Sigmoid colon (tissue), 7 donors: ENCODE data around the gene BAHD1. TPM values are rescaled to one million over a fixed set of nuclear protein-coding genes. Genes with fewer than 3 reads are reported as not detected.

Source experiments
- DNase-seq: peaks from one replicate; pipeline ENCODE4 v3.0.0-alpha.2; 2019
- H3K27ac ChIP-seq, 4 donors: fragments of 200-600 bp; sonication (generic); one replicate each; pipeline ENCODE4 v1.5.1; 2016 to 2019; ENCODE audit warnings: mild to moderate bottlenecking in 1 of 4
- H3K27me3 ChIP-seq, 3 donors: fragments of 200-600 bp; sonication (generic); one replicate each; pipeline ENCODE4 v1.5.1; 2019; ENCODE audit warnings: mild to moderate bottlenecking in 1 of 3
- H3K36me3 ChIP-seq, 4 donors: fragments of 200-600 bp; sonication (generic); one replicate each; pipeline ENCODE4 v1.5.1; 2016 to 2019
- H3K4me1 ChIP-seq, 4 donors: fragments of 200-600 bp; sonication (generic); one replicate each; pipeline ENCODE4 v1.5.1; 2017 to 2019
- H3K4me3 ChIP-seq, 4 donors: fragments of 200-600 bp; sonication (generic); one replicate each; pipeline ENCODE4 v1.5.1; 2017 to 2019; ENCODE audit warnings: mild to moderate bottlenecking in 2 of 4, moderate library complexity in 1 of 4
- H3K9me3 ChIP-seq, 4 donors: fragments of 200-600 bp in 3 of 4; sonication (generic) in 3 of 4; one replicate each; pipeline versions ENCODE4 v1.5.1 to v1.6.1; 2013 to 2019
- EP300 ChIP-seq, 4 donors: sonication (generic); formaldehyde crosslinking; IDR thresholded peaks; one replicate each; pipeline ENCODE4 v1.6.1; 2017; ENCODE audit warnings: antibody characterized with exemption in 4 of 4
- POLR2A ChIP-seq, 2 donors: fragments of 450-650 bp; IDR thresholded peaks; one replicate each; pipeline ENCODE4 v1.6.1; 2016; ENCODE audit warnings: antibody characterized with exemption in 2 of 2, mild to moderate bottlenecking in 2 of 2, moderate library complexity in 2 of 2
- POLR2AphosphoS5 ChIP-seq, 4 donors: sonication (generic); formaldehyde crosslinking; IDR thresholded peaks; one replicate each; pipeline ENCODE4 v1.6.1; 2017; ENCODE audit warnings: antibody characterized with exemption in 4 of 4
- WGBS, 2 donors: extraction: QIAGEN DNeasy Blood & Tissue Kit; methylation state at CpG; one replicate each; pipeline ENCODE4 v1.1.7; 2013; 5-methylcytosine and 5-hydroxymethylcytosine counted together
- intact Hi-C: fragments of 100-400 bp; cut with DNase I; formaldehyde crosslinking; loops from one replicate; pipeline ENCODE4 v1.15.1; 2023
- polyA plus RNA-seq, 3 donors: library from polyadenylated mRNA; stranded (reverse); fragments of 200-250 nt; gene quantifications; one replicate each; pipeline ENCODE4 v1.2.3, GENCODE V29; 2013
- total RNA-seq, 4 donors: library from RNA; depleted of rRNA; stranded (reverse); fragments of >200 nt; gene quantifications; one replicate each; pipeline ENCODE4 v1.1.0, GENCODE V29; 2016
- TF ChIP-seq, protein P1 (sequence below), 4 experiments: fragments of 450-650 bp in 3 of 4; fragments of 200-600 bp in 1 of 4; IDR thresholded peaks; one replicate each; pipeline ENCODE4 v1.5.1; 2016 to 2019; ENCODE audit warnings: antibody characterized with exemption in 4 of 4, mild to moderate bottlenecking in 3 of 4, moderate library complexity in 2 of 4
- donor health status: healthy with polysubstance abuse.
- donor health status: Bipolar disorder and iron deficiency.
- donor health status: healthy.

Gene BAHD1
- total and polyA plus RNA-seq, 7 donors: 7.7 to 20.2 (median 9.6) TPM

DNA sequence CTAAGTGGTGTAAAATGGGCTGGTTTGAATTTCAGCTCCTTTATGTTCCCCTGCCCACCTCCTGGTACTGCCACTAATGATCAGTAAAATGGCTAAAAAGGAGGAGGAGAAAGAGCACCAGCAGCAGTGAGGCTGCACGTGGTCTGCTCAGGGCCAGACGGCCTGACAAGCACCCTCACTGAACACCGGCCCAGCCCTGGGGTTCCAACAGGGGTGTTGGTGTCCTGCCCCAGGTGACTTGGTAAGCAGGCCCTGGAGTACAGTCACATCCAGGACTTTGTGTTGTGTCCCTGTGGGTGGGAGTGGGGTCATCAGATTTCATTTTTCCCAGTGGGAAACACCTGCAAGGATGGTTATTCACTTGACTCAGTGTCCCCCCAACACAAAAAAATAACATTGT is 5.4 kb downstream of the BAHD1 start:
- peaks cover 0 to 49% (median 34%) of the 10 kb centered on the region in 4 donors for H3K4me1 ChIP-seq
- H3K27ac ChIP-seq: peak overlapping the region in 2 of 4 donors; percentile 11 to 12
- DNase-seq: no peak
- H3K4me3 ChIP-seq: no peak overlapping the region
- intact Hi-C loops: no loop called here
- 84% methylated on average over 3 of the region's 3 CpGs for WGBS, 2 donors
- TF ChIP-seq EP300 (IDR thresholded peaks at IDR 0.05): no peak
- TF ChIP-seq, protein P1, sequence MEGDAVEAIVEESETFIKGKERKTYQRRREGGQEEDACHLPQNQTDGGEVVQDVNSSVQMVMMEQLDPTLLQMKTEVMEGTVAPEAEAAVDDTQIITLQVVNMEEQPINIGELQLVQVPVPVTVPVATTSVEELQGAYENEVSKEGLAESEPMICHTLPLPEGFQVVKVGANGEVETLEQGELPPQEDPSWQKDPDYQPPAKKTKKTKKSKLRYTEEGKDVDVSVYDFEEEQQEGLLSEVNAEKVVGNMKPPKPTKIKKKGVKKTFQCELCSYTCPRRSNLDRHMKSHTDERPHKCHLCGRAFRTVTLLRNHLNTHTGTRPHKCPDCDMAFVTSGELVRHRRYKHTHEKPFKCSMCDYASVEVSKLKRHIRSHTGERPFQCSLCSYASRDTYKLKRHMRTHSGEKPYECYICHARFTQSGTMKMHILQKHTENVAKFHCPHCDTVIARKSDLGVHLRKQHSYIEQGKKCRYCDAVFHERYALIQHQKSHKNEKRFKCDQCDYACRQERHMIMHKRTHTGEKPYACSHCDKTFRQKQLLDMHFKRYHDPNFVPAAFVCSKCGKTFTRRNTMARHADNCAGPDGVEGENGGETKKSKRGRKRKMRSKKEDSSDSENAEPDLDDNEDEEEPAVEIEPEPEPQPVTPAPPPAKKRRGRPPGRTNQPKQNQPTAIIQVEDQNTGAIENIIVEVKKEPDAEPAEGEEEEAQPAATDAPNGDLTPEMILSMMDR (IDR thresholded peaks at IDR 0.05): no peak
- TF ChIP-seq POLR2A (IDR thresholded peaks at IDR 0.05): no peak
- TF ChIP-seq POLR2AphosphoS5 (IDR thresholded peaks at IDR 0.05): no peak
- no peaks in the 10 kb centered on the region for H3K27me3 ChIP-seq
- H3K9me3 ChIP-seq: no peaks in the 10 kb centered on the region
- no peaks in the 10 kb centered on the region for H3K36me3 ChIP-seq

DNA sequence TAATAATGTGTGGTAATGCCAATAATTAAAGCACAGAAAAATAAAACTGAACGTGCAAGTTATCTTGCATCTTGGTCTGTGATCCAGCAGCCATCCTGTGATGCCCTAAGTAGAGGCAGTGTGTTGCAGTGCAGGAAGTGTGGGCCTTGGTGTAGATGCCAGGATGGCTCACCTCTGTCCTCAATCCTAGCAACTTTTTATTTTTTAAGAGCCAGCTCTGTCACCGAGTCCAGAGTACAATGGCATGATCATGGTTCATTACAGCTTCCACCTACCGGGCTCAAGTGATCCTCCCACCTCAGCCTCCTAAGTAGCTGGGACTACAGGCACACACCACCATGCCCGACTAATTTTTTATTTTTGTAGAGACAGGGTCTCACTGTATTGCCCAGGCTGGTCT is 7.6 kb downstream of the BAHD1 start:
- Histone ChIP-seq H3K4me1 (peaks cover 0 to 33% (median 18%) of the 10 kb centered on the region in 4 donors), H3K4me3 (no peak overlapping the region), H3K27me3 (no peaks in the 10 kb centered on the region), H3K36me3 (no peaks in the 10 kb centered on the region), H3K27ac (no peak overlapping the region), H3K9me3 (no peaks in the 10 kb centered on the region)
- intact Hi-C loops: no loop called here
- DNase-seq: no peak
- no peak for TF ChIP-seq POLR2A (IDR thresholded peaks at IDR 0.05)
- 64 to 91% methylated on average over 4 of the region's 4 CpGs for WGBS, 2 donors

DNA sequence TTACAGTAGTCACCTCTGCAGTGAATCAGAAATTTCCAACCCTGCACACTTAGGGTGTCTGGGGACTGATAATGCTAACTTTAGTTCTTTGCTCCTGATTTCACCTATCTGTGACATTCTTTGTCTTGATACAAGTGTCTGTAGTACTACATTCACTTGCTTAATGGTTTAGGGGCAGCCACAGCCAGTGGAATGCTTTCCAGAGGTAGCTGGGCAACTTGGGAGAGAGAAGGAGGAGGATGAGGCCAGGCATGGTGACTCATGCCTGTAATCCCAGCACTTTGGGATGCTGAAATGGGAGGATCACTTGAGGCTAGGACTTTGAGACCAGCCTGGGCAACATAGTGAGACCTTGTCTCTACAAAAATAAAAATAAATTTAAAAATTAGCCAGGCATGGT is 8.5 kb downstream of the BAHD1 start:
- Histone ChIP-seq H3K36me3 (no peaks in the 10 kb centered on the region), H3K9me3 (no peaks in the 10 kb centered on the region), H3K27ac (no peak overlapping the region), H3K4me3 (no peak overlapping the region), H3K4me1 (peaks cover 0 to 25% (median 19%) of the 10 kb centered on the region in 4 donors), H3K27me3 (no peaks in the 10 kb centered on the region)
- intact Hi-C loops: no loop called here
- no peak for DNase-seq
- TF ChIP-seq EP300 (IDR thresholded peaks at IDR 0.05): no peak
- TF ChIP-seq POLR2AphosphoS5 (IDR thresholded peaks at IDR 0.05): no peak
- no peak for TF ChIP-seq POLR2A (IDR thresholded peaks at IDR 0.05)
- TF ChIP-seq, protein P1 (IDR thresholded peaks at IDR 0.05): no peak

DNA sequence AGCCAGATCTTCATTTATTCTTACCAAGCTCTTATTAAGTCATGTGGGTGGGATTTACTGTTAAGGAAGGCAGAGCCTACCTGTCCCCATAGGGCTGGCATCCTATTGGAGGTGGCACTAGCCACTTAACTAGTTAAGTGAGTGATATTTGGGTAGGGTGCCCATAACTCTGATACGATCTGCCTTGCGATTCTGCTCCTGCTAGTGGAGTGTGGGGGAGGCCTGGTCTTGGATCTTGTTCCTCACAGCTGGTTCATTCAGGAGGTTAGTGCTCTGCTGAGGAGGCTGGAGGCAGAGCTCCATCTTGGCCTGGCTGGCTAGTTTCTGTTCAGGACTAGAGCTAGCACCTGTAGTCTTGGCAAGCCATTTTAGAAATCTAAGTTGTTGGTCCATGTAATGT is 9.3 kb downstream of the BAHD1 start:
- Histone ChIP-seq H3K4me3 (no peak overlapping the region), H3K9me3 (no peaks in the 10 kb centered on the region), H3K4me1 (peaks cover 0 to 25% (median 21%) of the 10 kb centered on the region in 4 donors), H3K36me3 (no peaks in the 10 kb centered on the region), H3K27me3 (no peaks in the 10 kb centered on the region), H3K27ac (no peak overlapping the region)
- intact Hi-C loops: no loop called here
- 95 to 99% methylated on average over 2 of the region's 2 CpGs for WGBS, 2 donors
- DNase-seq: no peak
- no peak for TF ChIP-seq POLR2AphosphoS5 (IDR thresholded peaks at IDR 0.05)
- TF ChIP-seq EP300 (IDR thresholded peaks at IDR 0.05): no peak
- no peak for TF ChIP-seq POLR2A (IDR thresholded peaks at IDR 0.05)
- TF ChIP-seq, protein P1 (IDR thresholded peaks at IDR 0.05): no peak

DNA sequence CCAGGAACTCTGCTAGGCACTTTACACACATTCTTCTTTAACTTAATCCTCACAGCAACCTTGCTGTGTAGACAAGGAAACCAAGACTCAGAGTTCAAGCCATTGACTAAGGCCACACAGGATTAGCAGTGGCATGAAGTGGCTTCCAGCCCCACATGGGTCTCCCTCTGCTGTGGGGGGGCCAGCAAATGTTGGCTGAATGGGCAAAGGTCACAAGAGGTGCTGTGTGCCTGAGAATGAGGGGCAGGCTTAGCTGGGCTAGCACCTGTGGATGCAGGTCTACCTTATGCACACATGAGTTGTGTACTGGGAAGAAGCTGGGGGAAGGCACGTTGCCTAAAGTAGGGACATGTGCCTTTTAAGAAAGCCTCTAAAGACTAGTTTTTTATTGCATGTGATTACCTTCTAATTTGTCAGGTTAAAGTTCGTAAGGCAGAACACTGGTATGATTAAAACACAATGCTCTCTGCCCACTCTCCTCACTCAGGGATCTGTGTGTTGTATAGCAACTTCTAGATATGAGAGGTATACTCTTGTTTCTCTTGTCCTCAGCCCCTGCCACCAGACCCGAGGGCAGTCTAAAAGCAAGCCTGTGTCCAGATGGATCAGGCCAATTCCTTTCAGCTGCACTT is 10.9 kb downstream of the BAHD1 start:
- intact Hi-C loops: no loop called here

More for the DNA sequence above, 10.9 kb downstream of the BAHD1 start:
- Histone ChIP-seq H3K4me1 (peaks cover 0 to 16% (median 13%) of the 10 kb centered on the region in 4 donors), H3K27ac (no peak overlapping the region), H3K4me3 (no peak overlapping the region), H3K9me3 (no peaks in the 10 kb centered on the region), H3K27me3 (no peaks in the 10 kb centered on the region), H3K36me3 (no peaks in the 10 kb centered on the region)
- WGBS, 2 donors: 16 to 59% methylated on average over 3 of the region's 3 CpGs
- no peak for TF ChIP-seq POLR2AphosphoS5 (IDR thresholded peaks at IDR 0.05)
- no peak for TF ChIP-seq EP300 (IDR thresholded peaks at IDR 0.05)
- no peak for TF ChIP-seq POLR2A (IDR thresholded peaks at IDR 0.05)
- TF ChIP-seq, protein P1 (IDR thresholded peaks at IDR 0.05): no peak
- no peak for DNase-seq
